K562 (cell line): ENCODE data around the gene NUBP2. TPM values are rescaled to one million over a fixed set of nuclear protein-coding genes. Genes with fewer than 3 reads are reported as not detected.
A peak's percentile ranks its signal among the peaks of the same experiment; 100 is the strongest.

Experiments
- CHCHD3 ChIP-seq: fragments of 250-450 bp; sonication (Bioruptor Pico); IDR thresholded peaks from 2 replicates; pipeline ENCODE4 v2.1.2; 2022; ENCODE audit warnings: mild to moderate bottlenecking
- CREB3L1 ChIP-seq: fragments of 450-650 bp; IDR thresholded peaks from 2 replicates; pipeline ENCODE4 v1.6.1; 2014; ENCODE audit warnings: low read depth, mild to moderate bottlenecking, moderate library complexity, borderline replicate concordance
- ETS2 ChIP-seq: IDR thresholded peaks from 2 replicates; pipeline ENCODE4 v1.6.1; 2016; ENCODE audit warnings: borderline replicate concordance, missing genetic modification characterization, mild to moderate bottlenecking, moderate library complexity, missing compliant biosample characterization; ENCODE audit not compliant: poor library complexity, severe bottlenecking
- FOXP4 ChIP-seq: sonication (generic); formaldehyde crosslinking; IDR thresholded peaks from 2 replicates; pipeline ENCODE4 v1.8.0; 2022; ENCODE audit warnings: mild to moderate bottlenecking, missing genetic modification reagents, borderline replicate concordance
- HNRNPUL1 ChIP-seq: fragments of 200-400 bp; formaldehyde crosslinking; IDR thresholded peaks from 2 replicates; pipeline ENCODE4 v1.6.1; 2017; ENCODE audit warnings: low read length
- MIER1 ChIP-seq: fragments of 450-650 bp; IDR thresholded peaks from 2 replicates; pipeline ENCODE4 v1.6.1; 2016; ENCODE audit warnings: antibody characterized with exemption, mild to moderate bottlenecking, low read depth
- MYC ChIP-seq, 2 experiments: fragments of 250-450 bp in 1 of 2; sonication (Bioruptor Pico) in 1 of 2; IDR thresholded peaks; 2 replicates each; pipeline versions ENCODE4 v1.5.1 to v1.6.1; 2012 to 2021; ENCODE audit warnings: low read depth in 2 of 2, borderline replicate concordance in 1 of 2, improper control_type of control experiment in 1 of 2, low read length in 1 of 2, mild to moderate bottlenecking in 1 of 2, moderate library complexity in 1 of 2
- NCOA1 ChIP-seq: fragments of 450-650 bp; IDR thresholded peaks from 2 replicates; pipeline ENCODE4 v1.6.1; 2016; ENCODE audit warnings: low read depth
- NFE2 ChIP-seq: IDR thresholded peaks from 2 replicates; pipeline ENCODE4 v1.6.1; 2014; ENCODE audit warnings: antibody characterized with exemption, low read depth
- POLR2AphosphoS2 ChIP-seq: IDR thresholded peaks from 2 replicates; pipeline ENCODE4 v1.6.1; 2012; ENCODE audit warnings: low read length, improper control_type of control experiment
- POU5F1 ChIP-seq: fragments of 150-350 bp; IDR thresholded peaks from 2 replicates; pipeline ENCODE4 v1.6.1; 2014; ENCODE audit warnings: borderline replicate concordance, low read length, low read depth, mild to moderate bottlenecking; ENCODE audit not compliant: partially characterized antibody
- PTRF ChIP-seq: fragments of 450-650 bp; IDR thresholded peaks from 2 replicates; pipeline ENCODE4 v1.6.1; 2016; ENCODE audit warnings: mild to moderate bottlenecking, missing genetic modification characterization, missing compliant biosample characterization
- RFX1 ChIP-seq: fragments of 450-650 bp; IDR thresholded peaks from 2 replicates; pipeline ENCODE4 v1.6.1; 2016; ENCODE audit warnings: mild to moderate bottlenecking, moderate library complexity
- RFX7 ChIP-seq: fragments of 250-450 bp; sonication (Bioruptor Pico); IDR thresholded peaks from 2 replicates; pipeline ENCODE4 v1.5.1; 2021; ENCODE audit warnings: mild to moderate bottlenecking
- SP1 ChIP-seq: sonication (generic); formaldehyde crosslinking; IDR thresholded peaks from 2 replicates; pipeline ENCODE4 v1.8.1; 2022; ENCODE audit warnings: mild to moderate bottlenecking, missing genetic modification reagents
- ZFX ChIP-seq: sonication (generic); formaldehyde crosslinking; IDR thresholded peaks from 2 replicates; pipeline ENCODE4 v1.8.0; 2022; ENCODE audit warnings: mild to moderate bottlenecking, missing genetic modification reagents, moderate library complexity
- ZNF124 ChIP-seq: sonication (generic); formaldehyde crosslinking; IDR thresholded peaks from 2 replicates; pipeline ENCODE4 v1.8.1; 2022; ENCODE audit warnings: missing genetic modification reagents
- ZNF143 ChIP-seq: sonication (generic); formaldehyde crosslinking; IDR thresholded peaks from 2 replicates; pipeline ENCODE4 v1.9.0; 2022; ENCODE audit warnings: mild to moderate bottlenecking, missing genetic modification reagents
- ZNF224 ChIP-seq: sonication (generic); formaldehyde crosslinking; IDR thresholded peaks from 2 replicates; pipeline ENCODE4 v1.8.0; 2022; ENCODE audit warnings: mild to moderate bottlenecking, missing genetic modification reagents
- ZNF23 ChIP-seq: fragments of 250-450 bp; sonication (Bioruptor Pico); IDR thresholded peaks from 2 replicates; pipeline ENCODE4 v1.4.0; 2020; ENCODE audit warnings: mild to moderate bottlenecking
- polyA plus RNA-seq, 8 experiments: library from polyadenylated mRNA; depleted of rRNA in 4 of 8; stranded (reverse) in 5 of 8; unstranded in 3 of 8; fragments of >200 nt; fragmentation: Nextera tagmentation in 2 of 8; fragmentation: Illumina TruSeq in 1 of 8; extraction: Ambion mirVana in 2 of 8; extraction: Trizol in 1 of 8; gene quantifications; 2 replicates each; pipeline versions ENCODE4 v1.2.1 to v1.2.3, GENCODE V29; 2011 to 2014; ENCODE audit warnings: inconsistent platforms in 1 of 8, missing spikeins in 1 of 8
- total RNA-seq, 7 experiments: library from RNA; depleted of rRNA in 6 of 7; stranded (reverse); fragments of >200 nt in 6 of 7; fragmentation: Illumina TruSeq in 2 of 7; extraction: Trizol in 2 of 7; gene quantifications; 2 replicates each; pipeline versions ENCODE4 v1.2.1 to v1.2.3, GENCODE V29; 2011 to 2021; ENCODE audit warnings: low replicate concordance in 1 of 7
- TF ChIP-seq, protein P1 (sequence below), 2 experiments: fragments of 450-650 bp in 1 of 2; sonication (generic) in 1 of 2; formaldehyde crosslinking in 1 of 2; IDR thresholded peaks in 1 of 2; conservative IDR thresholded peaks in 1 of 2; 2 replicates each; pipeline versions ENCODE4 v1.6.1 to v1.8.1; 2016 to 2023; ENCODE audit warnings: mild to moderate bottlenecking in 2 of 2, moderate library complexity in 2 of 2, inconsistent platforms in 1 of 2, missing genetic modification reagents in 1 of 2

The NUBP2 gene
- total and polyA plus RNA-seq, 9 of the 15 experiments (the other 6 are each of a cell fraction or from before 2014, with no cell fraction given), result 1.8 to 115 (median 24.0) TPM

- TF ChIP-seq CREB3L1, result no peak
- TF ChIP-seq MIER1, result no peak
- no peak for TF ChIP-seq FOXP4 (CRISPR knock-in tag)
- no peak for TF ChIP-seq RFX7 (CRISPR knock-in tag)
- no peak for TF ChIP-seq ZNF143 (CRISPR knock-in tag)
- no peak for TF ChIP-seq ETS2 (tag)
- TF ChIP-seq ZFX (CRISPR knock-in tag), result peak; percentile 54; the same call in 1 of the 2 replicates
- no peak for TF ChIP-seq CHCHD3 (CRISPR knock-in tag)
- TF ChIP-seq SP1 (CRISPR knock-in tag), result peak; percentile 40; the same call in 1 of the 2 replicates
- TF ChIP-seq NFE2, result peak; percentile 66; the same call in 1 of the 2 replicates
- no peak for TF ChIP-seq POU5F1
- TF ChIP-seq MYC (IDR thresholded peaks at IDR 0.05; ENCODE audit: low read depth, low read length), result peak; percentile 56
- TF ChIP-seq MYC (CRISPR knock-in tag; IDR thresholded peaks at IDR 0.05; ENCODE audit: borderline replicate concordance, low read depth), result no peak
- no peak for TF ChIP-seq HNRNPUL1
- peak; percentile 88 for TF ChIP-seq NCOA1
- TF ChIP-seq PTRF, result no peak
- TF ChIP-seq POLR2AphosphoS2, result no peak
- no peak for TF ChIP-seq ZNF224 (CRISPR knock-in tag)
- no peak for TF ChIP-seq ZNF23 (CRISPR knock-in tag)
- no peak for TF ChIP-seq RFX1
- no peak for TF ChIP-seq ZNF124 (CRISPR knock-in tag)
- TF ChIP-seq, protein P1, sequence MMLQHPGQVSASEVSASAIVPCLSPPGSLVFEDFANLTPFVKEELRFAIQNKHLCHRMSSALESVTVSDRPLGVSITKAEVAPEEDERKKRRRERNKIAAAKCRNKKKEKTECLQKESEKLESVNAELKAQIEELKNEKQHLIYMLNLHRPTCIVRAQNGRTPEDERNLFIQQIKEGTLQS (IDR thresholded peaks at IDR 0.05), result peak; percentile 58; the same call in 1 of the 2 replicates
- TF ChIP-seq, protein P1 (CRISPR knock-in tag; conservative IDR thresholded peaks at IDR 0.05), result no peak; the same call in 1 of the 2 replicates
These were observed 50.2 kb downstream of the NUBP2 start (continued) for GRCh38 chr16:1832838-1833454.
